Erythroblast (primary cell): ENCODE measurements around the gene GNG7.
"Not testable (repeated sequence)": the region's sequence is repeated elsewhere in the genome, so short reads cannot be mapped to it uniquely, and the experiment has no call there.

Experiments used
- DNase-seq, 2 experiments: peaks; one replicate each; lab custom pipeline; 2025; lab: John Stamatoyannopoulos, UW
- GATA1 ChIP-seq: IDR thresholded peaks from 2 replicates; pipeline ENCODE4 v1.6.1; 2011; ENCODE audit warnings: low read depth, mild to moderate bottlenecking, control low read depth, low read length, moderate library complexity
- POLR2A ChIP-seq: IDR thresholded peaks from 2 replicates; pipeline ENCODE4 v1.6.1; 2011; ENCODE audit warnings: mild to moderate bottlenecking, low read length

GNG7 gene

DNA sequence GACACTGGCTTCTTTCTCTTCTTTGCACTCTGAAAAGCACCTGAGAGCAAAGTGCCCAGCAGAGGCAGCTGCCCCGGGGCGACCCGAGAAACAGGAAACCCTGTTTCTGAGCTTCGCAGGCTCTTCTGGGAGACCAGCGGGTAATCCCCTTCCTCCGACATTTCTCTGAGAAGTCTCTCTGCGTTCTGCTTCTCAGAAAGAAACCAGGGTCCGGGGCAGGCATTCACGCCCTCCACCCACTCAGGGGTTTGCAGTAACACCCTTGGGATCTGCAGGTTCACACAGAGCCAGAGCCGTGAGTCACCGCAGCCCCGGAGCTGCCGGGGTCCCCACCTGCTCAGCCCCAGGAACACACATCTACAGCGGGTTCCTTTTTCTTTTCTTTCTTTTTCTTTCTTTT lies 140.6 kb downstream of the GNG7 start:
- DNase-seq: no peak

GRCh38 chr19:2561221-2561620 lies 141.3 kb downstream of the GNG7 start:
- TF ChIP-seq POLR2A: no peak
- TF ChIP-seq GATA1: no peak
- no peak for DNase-seq

More for the DNA sequence above, 140.6 kb downstream of the GNG7 start:
- TF ChIP-seq GATA1 (no peak), POLR2A (no peak)

DNA sequence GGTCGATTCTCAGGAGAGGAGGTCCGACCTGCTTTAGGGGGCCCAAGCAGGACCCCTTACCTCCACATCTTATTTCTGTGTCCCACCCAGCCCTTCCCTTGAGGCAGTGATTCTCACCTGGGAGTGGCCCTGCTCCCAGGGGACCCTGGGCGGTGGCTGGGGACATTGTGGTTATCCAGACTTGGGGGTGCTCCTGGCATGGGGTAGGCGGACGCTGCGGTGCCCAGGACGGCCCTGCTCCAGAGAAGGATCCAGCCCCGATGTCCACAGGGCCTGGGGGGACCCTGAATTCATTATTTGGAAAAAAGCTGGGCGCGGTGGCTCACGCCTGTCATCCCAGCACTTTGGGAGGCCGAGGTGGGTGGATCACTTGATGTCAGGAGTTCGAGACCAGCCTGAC lies 142.1 kb downstream of the GNG7 start:
- no peak for DNase-seq
- no peak for TF ChIP-seq POLR2A
- TF ChIP-seq GATA1: no peak

DNA sequence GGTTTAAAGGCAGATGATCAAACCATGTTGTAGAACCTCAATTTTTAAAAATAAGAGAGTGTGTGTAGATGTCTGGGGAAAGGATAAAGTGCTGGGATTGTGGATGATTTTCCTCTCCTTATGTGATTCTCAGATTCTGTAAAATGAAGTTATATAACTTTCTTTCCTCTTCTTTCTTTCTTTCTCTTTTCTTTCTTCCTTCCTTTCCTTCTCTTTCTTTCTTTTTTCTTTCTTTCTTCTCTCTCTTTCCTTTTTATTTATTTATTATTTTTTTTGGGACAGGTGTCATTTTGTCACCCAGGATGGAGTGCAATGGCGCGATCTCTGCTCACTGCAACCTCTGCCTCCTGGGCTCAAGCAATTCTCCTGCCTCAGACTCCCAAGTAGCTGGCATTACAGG lies 144.0 kb downstream of the GNG7 start:
- no peak for TF ChIP-seq POLR2A
- no peak for TF ChIP-seq GATA1
- DNase-seq: no peak

- not testable (repeated sequence) for DNase-seq
These were observed 144.4 kb downstream of the GNG7 start for GRCh38 chr19:2558131-2558530.

GRCh38 chr19:2557093-2557440 lies 145.4 kb downstream of the GNG7 start:
- no peak for TF ChIP-seq GATA1
- TF ChIP-seq POLR2A: no peak
- no peak for DNase-seq

GRCh38 chr19:2556221-2557092 lies 146.0 kb downstream of the GNG7 start:
- no peak for DNase-seq
- TF ChIP-seq POLR2A (no peak), GATA1 (no peak)

- no peak for DNase-seq
These were observed 146.9 kb downstream of the GNG7 start for GRCh38 chr19:2555422-2556220.

GRCh38 chr19:2554856-2555255 lies 147.6 kb downstream of the GNG7 start:
- DNase-seq: no peak
- TF ChIP-seq GATA1: no peak
- TF ChIP-seq POLR2A: no peak

More at GRCh38 chr19:2555422-2556220, 146.9 kb downstream of the GNG7 start:
- TF ChIP-seq GATA1 (no peak), POLR2A (no peak)

- DNase-seq: no peak
- no peak for TF ChIP-seq POLR2A
- no peak for TF ChIP-seq GATA1
These were observed 149.0 kb downstream of the GNG7 start for GRCh38 chr19:2553510-2553909.

- TF ChIP-seq POLR2A (no peak), GATA1 (no peak)
- DNase-seq: no peak
These were observed 149.6 kb downstream of the GNG7 start for GRCh38 chr19:2552859-2553258.

DNA sequence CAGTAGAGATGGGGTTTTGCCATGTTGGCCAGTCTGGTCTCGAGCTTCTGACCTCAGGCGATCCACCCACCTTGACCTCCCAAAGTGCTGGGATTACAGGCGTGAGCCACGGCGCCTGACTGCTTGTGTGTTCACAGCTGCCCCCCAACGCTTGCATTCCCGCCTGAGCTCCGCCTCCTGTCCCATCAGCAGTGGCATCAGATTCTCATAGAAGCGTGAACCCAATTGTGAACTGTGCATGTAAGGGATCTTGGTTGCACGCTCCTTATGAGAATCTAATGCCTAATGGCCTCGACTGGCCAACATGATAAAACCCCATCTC lies 150.7 kb downstream of the GNG7 start:
- TF ChIP-seq POLR2A (no peak), GATA1 (no peak)
- no peak for DNase-seq

GRCh38 chr19:2551172-2551863 lies 151.2 kb downstream of the GNG7 start:
- DNase-seq: no peak
- no peak for TF ChIP-seq POLR2A
- TF ChIP-seq GATA1: no peak
